Calu3 (cell line): ENCODE data around the gene TEX13A. TPM values are rescaled to one million over a fixed set of nuclear protein-coding genes. Genes with fewer than 3 reads are reported as not detected.

ENCODE experiments used
- BruUV-seq: library from RNA; stranded (reverse); fragments of 400-500 nt; replicated peaks from 2 replicates; lab custom pipeline; 2021; lab: Mats Ljungman, UMichigan
- CTCF ChIA-PET: fragments of 300-600 bp; sonication (Branson Sonifier 250); formaldehyde crosslinking; loops from one replicate; lab custom pipeline; 2022; ENCODE audit warnings: antibody characterized with exemption; lab: Charles Lee
- DNase-seq: peaks from one replicate; pipeline ENCODE4 v3.0.0; 2022
- H3K27ac Mint-ChIP-seq: one replicate; pipeline ENCODE4 v1.8.0; 2022; ENCODE audit warnings: mixed read lengths; ENCODE audit not compliant: unreplicated experiment
- H3K27me3 Mint-ChIP-seq: one replicate; pipeline ENCODE4 v1.8.0; 2022; ENCODE audit warnings: mixed read lengths; ENCODE audit not compliant: unreplicated experiment
- H3K36me3 Mint-ChIP-seq: one replicate; pipeline ENCODE4 v1.8.0; 2022; ENCODE audit warnings: mild to moderate bottlenecking, moderate library complexity, mixed read lengths; ENCODE audit not compliant: insufficient read depth, unreplicated experiment
- H3K4me1 Mint-ChIP-seq: one replicate; pipeline ENCODE4 v1.8.0; 2022; ENCODE audit warnings: mild to moderate bottlenecking, low read depth, mixed read lengths; ENCODE audit not compliant: unreplicated experiment
- H3K4me3 Mint-ChIP-seq: one replicate; pipeline ENCODE4 v1.8.0; 2022; ENCODE audit warnings: mild to moderate bottlenecking, low read depth, moderate library complexity, mixed read lengths; ENCODE audit not compliant: unreplicated experiment
- H3K9me3 Mint-ChIP-seq: one replicate; pipeline ENCODE4 v1.8.0; 2022; ENCODE audit warnings: low read depth, mixed read lengths; ENCODE audit not compliant: unreplicated experiment
- CTCF ChIP-seq: fragments of 200-600 bp; IDR thresholded peaks from one replicate; pipeline ENCODE4 v1.8.0; 2022; ENCODE audit warnings: antibody characterized with exemption; ENCODE audit not compliant: unreplicated experiment
- intact Hi-C: fragments of 100-400 bp; cut with micrococcal nuclease; formaldehyde crosslinking; loops from one replicate; pipeline ENCODE4 v1.10.0; 2022; ENCODE audit not compliant: unreplicated experiment
- total RNA-seq: library from RNA; stranded (reverse); gene quantifications from 2 replicates; pipeline ENCODE4 v1.2.3, GENCODE V29; 2022

Gene TEX13A
- total RNA-seq, 1 experiment from 2014 or later = not detected

GRCh38 chrX:105221374-105221773 is 880 bp upstream of the TEX13A start:
- TF ChIP-seq CTCF = no peak
- Mint-ChIP-seq H3K9me3 (peaks cover 11% of the 10 kb centered on the region), H3K27me3 (no peaks in the 10 kb centered on the region), H3K4me3 (no peak overlapping the region), H3K36me3 (no peaks in the 10 kb centered on the region), H3K27ac (no peak overlapping the region), H3K4me1 (no peaks in the 10 kb centered on the region)
- intact Hi-C loops = no loop called here
- no TSS peak for BruUV-seq
- CTCF ChIA-PET = no interaction called here
- no peak for DNase-seq

GRCh38 chrX:105219454-105220401 is 766 bp downstream of the TEX13A start:
- intact Hi-C loops = no loop called here
- DNase-seq = no peak
- Mint-ChIP-seq H3K9me3 (peaks cover 19% of the 10 kb centered on the region), H3K27me3 (no peaks in the 10 kb centered on the region), H3K4me1 (no peaks in the 10 kb centered on the region), H3K4me3 (no peak overlapping the region), H3K27ac (no peak overlapping the region), H3K36me3 (no peaks in the 10 kb centered on the region)
- CTCF ChIA-PET = no interaction called here
- TF ChIP-seq CTCF = no peak
- no TSS peak for BruUV-seq

- CTCF ChIA-PET = no interaction called here
Measured at GRCh38 chrX:105211066-105211575, 9.4 kb downstream of the TEX13A start.

GRCh38 chrX:105210258-105210657 is 10.2 kb downstream of the TEX13A start:
- no peak overlapping the region for H3K27ac Mint-ChIP-seq
- BruUV-seq = no TSS peak
- H3K9me3 Mint-ChIP-seq = peaks cover 10% of the 10 kb centered on the region
- H3K27me3 Mint-ChIP-seq = no peaks in the 10 kb centered on the region
- DNase-seq = no peak
- no peaks in the 10 kb centered on the region for H3K4me1 Mint-ChIP-seq
- no peak overlapping the region for H3K4me3 Mint-ChIP-seq
- intact Hi-C loops = no loop called here
- CTCF ChIA-PET = no interaction called here
- no peaks in the 10 kb centered on the region for H3K36me3 Mint-ChIP-seq
- TF ChIP-seq CTCF = no peak

More at GRCh38 chrX:105211066-105211575, 9.4 kb downstream of the TEX13A start:
- Mint-ChIP-seq H3K9me3 (peaks cover 11% of the 10 kb centered on the region), H3K27me3 (no peaks in the 10 kb centered on the region), H3K36me3 (no peaks in the 10 kb centered on the region), H3K4me3 (no peak overlapping the region), H3K4me1 (no peaks in the 10 kb centered on the region), H3K27ac (no peak overlapping the region)
- BruUV-seq = no TSS peak
- intact Hi-C loops = no loop called here
- no peak for DNase-seq
- no peak for TF ChIP-seq CTCF
